NCI-H146 (cell line): Measurements from ENCODE around the gene HACL1.
"Not testable (repeated sequence)": the region's sequence is repeated elsewhere in the genome, so short reads cannot be mapped to it uniquely, and the experiment has no call there.

Experiments
- DNase-seq: peaks from one replicate; lab custom pipeline; 2025; lab: John Stamatoyannopoulos, UW

The HACL1 gene

GRCh38 chr3:15629860-15630597 lies 28.7 kb upstream of the HACL1 start:
- DNase-seq, result peak; percentile 54

GRCh38 chr3:15628967-15629366 lies 27.6 kb upstream of the HACL1 start:
- no peak for DNase-seq

DNA sequence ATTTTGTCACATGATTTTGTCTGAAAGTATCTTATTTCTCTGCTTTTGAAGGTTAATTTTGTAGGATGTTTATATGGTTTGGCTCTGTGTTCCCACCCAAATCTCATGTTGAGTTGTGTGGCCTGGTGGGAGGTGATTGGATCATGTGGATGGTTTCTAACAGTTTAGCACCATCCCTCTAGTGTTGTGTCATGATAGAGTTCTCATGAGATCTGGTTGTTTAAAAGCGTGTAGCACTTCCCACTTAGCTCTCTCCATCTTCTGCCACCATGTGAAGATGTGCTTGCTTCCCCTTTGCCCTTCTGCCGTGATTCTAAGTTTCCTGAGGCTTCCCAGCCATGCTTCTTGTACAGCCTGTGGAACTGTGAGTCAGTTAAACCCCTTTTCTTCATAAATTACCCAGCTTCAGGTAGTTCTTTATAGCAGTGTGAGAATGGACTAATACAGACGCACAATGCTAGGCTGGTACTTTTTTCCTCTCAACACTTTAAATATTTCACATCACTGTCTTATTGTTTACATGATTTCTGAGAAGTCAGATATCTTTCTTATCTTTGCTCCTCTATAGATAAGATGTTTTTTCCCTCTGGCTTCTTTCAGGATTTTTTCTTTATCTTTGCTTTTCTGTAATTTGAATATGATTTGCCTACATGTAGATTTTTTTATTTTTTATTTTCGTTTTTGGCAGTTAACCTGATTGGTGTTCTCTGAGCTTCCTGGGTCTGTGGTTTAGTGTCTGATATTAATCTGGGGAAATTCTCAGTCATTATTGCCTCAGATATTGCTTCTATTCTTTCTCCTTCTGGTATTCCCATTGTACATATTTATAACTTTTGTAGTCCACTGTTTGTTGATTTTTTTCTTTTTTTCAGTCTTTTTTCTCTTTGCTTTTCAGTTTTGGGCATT lies 22.4 kb upstream of the HACL1 start:
- DNase-seq, result no peak

DNA sequence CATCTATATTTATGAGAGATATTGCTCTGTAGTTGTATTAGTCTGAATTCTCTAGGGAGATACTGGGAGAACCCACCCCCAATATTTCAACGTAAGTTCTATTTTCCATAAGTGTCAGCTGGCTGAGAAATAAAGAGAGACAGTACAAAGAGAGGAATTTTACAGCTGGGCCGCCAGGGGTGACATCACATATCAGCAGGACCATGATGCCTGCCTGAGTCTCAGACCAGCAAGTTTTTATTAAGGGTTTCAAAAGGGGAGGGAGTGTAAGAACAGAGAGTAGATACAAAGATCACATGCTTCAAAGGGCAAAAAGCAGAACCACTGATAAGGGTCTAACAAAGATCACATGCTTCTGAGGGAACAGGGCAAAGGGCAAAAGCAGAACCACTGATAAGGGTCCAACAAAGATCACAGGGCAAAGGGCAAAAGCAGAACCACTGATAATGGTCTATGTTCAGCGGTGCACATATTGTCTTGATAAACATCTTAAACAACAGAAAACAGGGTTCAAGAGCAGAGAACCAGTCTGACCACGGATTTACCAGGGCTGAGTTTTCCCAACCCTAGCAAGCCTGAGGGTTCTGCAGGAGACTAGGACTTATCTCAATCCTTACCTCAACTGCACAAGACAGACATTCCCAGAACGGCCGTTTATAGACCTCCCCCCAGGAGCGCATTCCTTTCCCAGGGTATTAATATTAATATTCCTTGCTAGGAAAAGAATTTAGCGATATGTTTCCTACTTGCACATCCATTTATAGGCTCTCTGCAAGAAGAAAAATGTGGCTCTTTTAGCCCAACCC lies 18.5 kb upstream of the HACL1 start:
- DNase-seq, result not testable (repeated sequence)

DNA sequence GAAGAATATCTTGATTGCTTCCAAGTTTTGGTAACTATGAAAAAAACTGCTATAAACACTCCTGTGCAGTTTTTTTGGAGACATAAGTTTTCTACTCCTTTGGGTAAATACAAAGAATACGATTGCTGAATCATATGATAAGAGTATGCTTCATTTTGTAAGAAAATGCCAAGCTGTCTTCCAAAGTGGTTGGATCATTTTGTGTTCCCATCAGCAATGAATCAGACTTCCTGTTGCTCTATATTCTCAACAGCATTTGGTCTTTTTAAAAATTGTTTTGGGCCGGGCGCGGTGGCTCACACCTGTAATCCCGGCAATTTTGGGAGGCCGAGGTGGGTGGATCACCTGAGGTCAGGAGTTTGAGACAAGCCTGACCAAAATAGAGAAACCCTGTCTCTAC lies 14.7 kb upstream of the HACL1 start:
- DNase-seq, result no peak

DNA sequence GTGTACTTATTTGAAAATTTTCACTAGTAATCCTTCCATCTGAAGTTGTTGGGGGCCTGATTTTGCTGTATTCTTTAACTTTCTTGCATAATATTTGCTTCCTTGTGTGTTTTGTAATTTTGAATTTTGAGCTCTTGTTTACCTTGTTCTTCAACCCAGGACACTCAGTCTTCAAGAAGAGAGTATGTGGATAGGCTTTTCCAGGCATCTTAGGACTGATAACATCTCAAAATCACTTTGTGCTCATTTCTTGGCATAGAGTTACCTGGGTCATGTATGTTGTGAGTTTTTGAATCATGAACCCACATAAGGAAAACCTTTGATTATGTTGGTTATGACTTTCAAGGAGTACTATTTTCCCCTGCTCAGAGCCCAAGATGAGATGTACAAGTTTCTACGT lies 13.6 kb upstream of the HACL1 start:
- no peak for DNase-seq

DNA sequence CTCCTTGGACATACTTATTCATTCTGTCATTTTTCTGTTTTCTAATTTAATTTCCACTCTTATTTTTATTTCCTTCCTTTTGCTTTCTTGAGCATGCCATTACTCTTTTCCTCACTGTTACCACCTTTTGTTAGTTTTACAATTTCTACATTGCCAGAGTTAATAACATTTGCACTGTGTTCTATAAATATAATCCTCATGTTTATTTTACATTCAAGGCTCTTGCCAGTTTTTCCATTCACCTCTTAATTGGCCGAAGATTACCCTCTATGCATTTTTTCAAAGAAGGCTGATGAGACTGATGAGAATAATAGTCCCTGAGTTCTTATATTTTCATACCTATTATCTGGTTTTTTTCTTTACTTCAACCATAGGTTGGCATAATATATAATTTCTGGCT lies 10.6 kb upstream of the HACL1 start:
- peak; percentile 41 for DNase-seq

GRCh38 chr3:15611018-15611417 lies 9.6 kb upstream of the HACL1 start:
- peak; percentile 3 for DNase-seq

- DNase-seq, result no peak
These were observed 8.9 kb upstream of the HACL1 start for GRCh38 chr3:15610082-15610759.

DNA sequence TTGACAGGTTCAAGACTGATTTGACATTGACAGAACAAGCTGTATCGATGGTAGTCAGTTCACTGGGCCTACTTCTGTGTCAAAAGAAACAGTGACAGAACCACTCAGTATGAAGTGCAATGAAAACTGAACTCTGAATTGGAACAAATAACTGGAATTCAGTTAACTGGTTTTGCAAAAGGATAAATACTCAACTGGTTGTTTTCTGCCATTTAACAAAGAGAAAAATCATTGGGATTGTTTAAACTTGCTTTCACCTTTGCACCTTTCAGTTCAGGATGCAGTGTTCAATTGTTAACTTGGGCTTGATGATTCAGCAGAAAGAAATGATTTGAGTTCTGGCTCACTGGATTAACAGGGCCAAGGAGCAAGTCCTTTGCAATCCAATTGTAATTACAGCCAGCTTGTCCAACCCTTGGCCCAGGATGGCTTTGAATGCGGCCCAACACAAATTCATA lies 5.1 kb upstream of the HACL1 start:
- DNase-seq, result no peak

- not testable (repeated sequence) for DNase-seq
These were observed 3.2 kb upstream of the HACL1 start for GRCh38 chr3:15604584-15604983.

GRCh38 chr3:15602816-15603215 lies 1.4 kb upstream of the HACL1 start:
- DNase-seq, result not testable (repeated sequence)

- no peak for DNase-seq
These were observed 772 bp upstream of the HACL1 start for GRCh38 chr3:15602146-15602536.

DNA sequence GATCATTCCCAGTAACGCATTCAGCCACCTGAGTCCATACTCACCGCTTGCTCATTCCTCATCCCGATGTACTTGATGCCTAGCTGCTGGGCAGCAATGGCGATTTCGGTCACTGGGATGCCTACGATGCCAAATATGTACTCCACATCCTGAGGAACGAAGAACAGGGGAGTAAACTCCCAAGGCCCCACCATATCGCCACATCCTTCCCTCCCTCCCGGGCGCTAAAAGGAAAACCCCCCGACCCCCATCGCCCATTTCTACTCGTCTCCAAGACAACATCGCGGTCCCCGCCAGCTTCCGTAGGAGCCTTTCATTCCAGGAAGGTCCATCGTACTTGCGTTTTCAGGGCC lies 347 bp downstream of the HACL1 start:
- no peak for DNase-seq

GRCh38 chr3:15595955-15596354 lies 5.4 kb downstream of the HACL1 start:
- DNase-seq, result no peak

DNA sequence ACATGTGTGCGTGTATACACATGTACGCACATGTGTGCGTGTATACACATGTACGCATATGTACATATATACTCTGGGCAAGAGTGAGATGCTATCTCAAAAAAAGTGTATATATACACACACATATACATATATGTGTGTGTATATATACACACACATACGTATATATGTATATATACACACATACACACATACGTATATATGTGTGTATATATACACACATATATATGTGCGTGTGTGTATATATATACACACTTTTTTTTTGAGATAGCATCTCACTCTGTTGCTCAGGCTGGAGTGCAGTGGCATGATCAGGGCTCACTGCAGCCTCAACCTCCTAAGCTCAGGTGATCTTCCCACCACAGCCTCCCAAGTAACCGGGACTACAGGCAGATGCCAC lies 8.4 kb downstream of the HACL1 start:
- DNase-seq, result no peak

- DNase-seq, result no peak
These were observed 9.4 kb downstream of the HACL1 start for GRCh38 chr3:15591928-15592327.

GRCh38 chr3:15591242-15591641 lies 10.1 kb downstream of the HACL1 start:
- no peak for DNase-seq

DNA sequence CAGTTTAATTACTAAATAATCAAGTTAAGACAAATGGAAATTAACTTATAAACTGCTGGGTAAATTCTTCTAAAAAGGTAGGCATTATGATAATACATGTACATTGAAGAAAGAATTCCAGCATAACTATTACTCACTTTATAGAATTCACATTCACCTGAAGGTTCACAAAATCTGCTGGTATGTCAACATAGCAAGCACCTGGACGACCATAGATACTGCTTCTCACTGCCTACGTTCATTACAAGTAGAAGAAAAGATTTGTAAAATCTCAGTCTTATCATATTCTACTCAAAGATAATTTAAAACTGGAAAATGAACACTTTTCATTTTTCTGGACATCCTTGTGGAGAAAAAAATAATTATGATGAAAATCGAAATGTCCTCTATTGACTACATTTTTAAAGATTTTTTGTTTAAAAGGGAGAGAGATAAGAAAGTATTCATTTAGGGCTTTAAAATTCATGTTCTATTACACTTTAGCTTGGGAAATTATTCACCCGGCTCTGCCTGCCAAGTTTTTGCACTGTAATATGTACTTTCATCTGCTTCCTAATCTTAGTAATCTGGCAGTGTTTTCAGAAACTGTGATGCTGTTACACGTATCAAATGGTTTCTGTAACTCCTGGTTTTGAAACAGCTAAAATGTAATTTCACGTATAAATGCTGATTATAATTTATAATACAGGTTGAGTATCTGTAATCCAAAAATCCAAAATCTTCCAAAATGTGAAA lies 16.1 kb downstream of the HACL1 start:
- DNase-seq, result no peak

GRCh38 chr3:15581471-15582394 lies 19.6 kb downstream of the HACL1 start:
- no peak for DNase-seq
